Esophagus squamous epithelium (tissue), 5 donors: Measurements from ENCODE around the gene MSMB. TPM values are rescaled to one million over a fixed set of nuclear protein-coding genes. Genes with fewer than 3 reads are reported as not detected.
"Not testable (repeated sequence)": the region's sequence is repeated elsewhere in the genome, so short reads cannot be mapped to it uniquely, and the experiment has no call there.

ENCODE experiments used
- DNase-seq: peaks from one replicate; lab custom pipeline; 2025; lab: John Stamatoyannopoulos, UW
- H3K27ac ChIP-seq, 4 donors: fragments of 200-600 bp; sonication (generic); one replicate each; pipeline ENCODE4 v1.5.1; 2016 to 2019; ENCODE audit warnings: mild to moderate bottlenecking in 1 of 4
- H3K27me3 ChIP-seq, 4 donors: fragments of 200-600 bp; sonication (generic); 1 replicate in 3 of 4; 2 replicates in 1 of 4; pipeline versions ENCODE4 v1.5.1 to v1.6.0; 2017 to 2021; ENCODE audit warnings: antibody characterized with exemption in 1 of 4
- H3K36me3 ChIP-seq, 3 donors: fragments of 200-600 bp; sonication (generic); one replicate each; pipeline ENCODE4 v1.5.1; 2016 to 2019
- H3K4me1 ChIP-seq, 3 donors: fragments of 200-600 bp; sonication (generic); one replicate each; pipeline ENCODE4 v1.5.1; 2017 to 2019
- H3K4me3 ChIP-seq, 4 donors: fragments of 200-600 bp; sonication (generic); 1 replicate in 3 of 4; 2 replicates in 1 of 4; pipeline ENCODE4 v1.5.1; 2016 to 2019; ENCODE audit warnings: mild to moderate bottlenecking in 2 of 4, moderate library complexity in 1 of 4
- H3K9me3 ChIP-seq, 3 donors: fragments of 200-600 bp; sonication (generic); one replicate each; pipeline ENCODE4 v1.5.1; 2016 to 2019
- CTCF ChIP-seq, 6 experiments: fragments of 450-650 bp in 4 of 6; fragments of 200-600 bp in 2 of 6; sonication (generic) in 2 of 6; IDR thresholded peaks; one replicate each; pipeline ENCODE4 v1.5.1; 2016 to 2019; ENCODE audit warnings: antibody characterized with exemption in 6 of 6, mild to moderate bottlenecking in 4 of 6, moderate library complexity in 4 of 6
- POLR2A ChIP-seq, 4 donors: fragments of 450-650 bp; IDR thresholded peaks; one replicate each; pipeline ENCODE4 v1.6.1; 2017; ENCODE audit warnings: antibody characterized with exemption in 4 of 4, mild to moderate bottlenecking in 4 of 4, moderate library complexity in 3 of 4
- WGBS, 2 donors: methylation state at CpG; one replicate each; pipeline ENCODE4 v1.1.5; 2018; 5-methylcytosine and 5-hydroxymethylcytosine counted together
- intact Hi-C: fragments of 100-400 bp; cut with DNase I; formaldehyde crosslinking; loops from one replicate; pipeline ENCODE4 v1.15.0; 2022
- total RNA-seq, 4 donors: library from RNA; depleted of rRNA; stranded (reverse); fragments of >200 nt; gene quantifications; one replicate each; pipeline ENCODE4 v1.1.0, GENCODE V29; 2016
- donor health status: DM: yes; HTN: yes; CAD: no.

The MSMB gene
- total RNA-seq, 4 donors from 2014 or later: 8.4 TPM; not detected in 3

GRCh38 chr10:46006219-46006618 is 39.9 kb downstream of the MSMB start:
- Histone ChIP-seq H3K4me3 (no peak overlapping the region), H3K27me3 (no peaks in the 10 kb centered on the region), H3K9me3 (no peaks in the 10 kb centered on the region), H3K4me1 (peaks cover 0 to 5% (median 0%) of the 10 kb centered on the region in 3 donors), H3K36me3 (peaks cover 9 to 100% (median 50%) of the 10 kb centered on the region in 3 donors), H3K27ac (peak overlapping the region in 1 of 4 donors; percentile 5)
- TF ChIP-seq CTCF (IDR thresholded peaks at IDR 0.05) (no peak), POLR2A (IDR thresholded peaks at IDR 0.05) (no peak)
- 57 to 60% methylated on average over 3 of the region's 3 CpGs for WGBS, 2 donors
- no peak for DNase-seq
- intact Hi-C loops: no loop called here

- H3K27ac ChIP-seq: no peak overlapping the region
- H3K36me3 ChIP-seq: peaks cover 9 to 100% (median 43%) of the 10 kb centered on the region in 3 donors
Measured at GRCh38 chr10:46005383-46005782, 40.7 kb downstream of the MSMB start.

GRCh38 chr10:46004963-46005362 is 41.1 kb downstream of the MSMB start:
- Histone ChIP-seq H3K4me1 (peaks cover 0 to 5% (median 0%) of the 10 kb centered on the region in 3 donors), H3K27me3 (no peaks in the 10 kb centered on the region), H3K36me3 (peaks cover 8 to 100% (median 39%) of the 10 kb centered on the region in 3 donors), H3K27ac (no peak overlapping the region), H3K4me3 (no peak overlapping the region), H3K9me3 (no peaks in the 10 kb centered on the region)
- intact Hi-C loops: no loop called here
- no peak for TF ChIP-seq CTCF (IDR thresholded peaks at IDR 0.05)
- no peak for TF ChIP-seq POLR2A (IDR thresholded peaks at IDR 0.05)
- no peak for DNase-seq
- WGBS, 2 donors: 89 to 91% methylated on average over 2 of the region's 2 CpGs

More at GRCh38 chr10:46005383-46005782, 40.7 kb downstream of the MSMB start:
- 82 to 84% methylated on average over 4 of the region's 4 CpGs for WGBS, 2 donors
- Histone ChIP-seq H3K4me1 (peaks cover 0 to 5% (median 0%) of the 10 kb centered on the region in 3 donors), H3K4me3 (no peak overlapping the region), H3K9me3 (no peaks in the 10 kb centered on the region), H3K27me3 (no peaks in the 10 kb centered on the region)
- intact Hi-C loops: no loop called here
- DNase-seq: no peak
- TF ChIP-seq CTCF (IDR thresholded peaks at IDR 0.05) (no peak), POLR2A (IDR thresholded peaks at IDR 0.05) (no peak)

- DNase-seq: no peak
- Histone ChIP-seq H3K27ac (no peak overlapping the region), H3K4me1 (peaks cover 0 to 5% (median 0%) of the 10 kb centered on the region in 3 donors), H3K9me3 (no peaks in the 10 kb centered on the region), H3K27me3 (no peaks in the 10 kb centered on the region), H3K4me3 (no peak overlapping the region), H3K36me3 (peaks cover 6 to 100% (median 30%) of the 10 kb centered on the region in 3 donors)
- WGBS, 2 donors: 80 to 85% methylated on average over 9 of the region's 9 CpGs
- TF ChIP-seq CTCF (IDR thresholded peaks at IDR 0.05) (no peak), POLR2A (IDR thresholded peaks at IDR 0.05) (no peak)
- intact Hi-C loops: no loop called here
Measured at GRCh38 chr10:46002916-46003693, 43.0 kb downstream of the MSMB start.

GRCh38 chr10:46002189-46002687 is 43.8 kb downstream of the MSMB start:
- peaks cover 6 to 100% (median 24%) of the 10 kb centered on the region in 3 donors for H3K36me3 ChIP-seq
- H3K27me3 ChIP-seq, DNase-seq, intact Hi-C loops, H3K9me3 ChIP-seq, H3K4me1 ChIP-seq, H3K27ac ChIP-seq, H3K4me3 ChIP-seq: not testable (repeated sequence)
- 90 to 92% methylated on average over 7 of the region's 7 CpGs for WGBS, 2 donors
